ENCODE results near the gene MYLK.

Gene MYLK

GRCh38 chr3:123660141-123660675 lies 223.9 kb downstream of the MYLK start:
- Mint-ChIP-seq H3K27ac (no peak overlapping the region), H3K9me3 (peaks cover 8% of the 10 kb centered on the region), H3K4me1 (ENCODE audit: low read depth) (no peaks in the 10 kb centered on the region), H3K27me3 (peaks cover 4% of the 10 kb centered on the region), H3K36me3 (ENCODE audit: low read depth) (peaks cover 3% of the 10 kb centered on the region), H3K4me3 (no peak overlapping the region)

- Mint-ChIP-seq H3K27ac (no peak overlapping the region), H3K9me3 (peaks cover 8% of the 10 kb centered on the region), H3K4me1 (ENCODE audit: low read depth) (no peaks in the 10 kb centered on the region), H3K36me3 (ENCODE audit: low read depth) (peaks cover 3% of the 10 kb centered on the region), H3K27me3 (peaks cover 3% of the 10 kb centered on the region), H3K4me3 (no peak overlapping the region)
These were observed 225.3 kb downstream of the MYLK start for GRCh38 chr3:123658852-123659206.

- no peaks in the 10 kb centered on the region for H3K4me1 Mint-ChIP-seq (ENCODE audit: low read depth)
- peaks cover 8% of the 10 kb centered on the region for H3K9me3 Mint-ChIP-seq
- no peak overlapping the region for H3K4me3 Mint-ChIP-seq
- H3K27ac Mint-ChIP-seq, result no peak overlapping the region
- peaks cover 3% of the 10 kb centered on the region for H3K36me3 Mint-ChIP-seq (ENCODE audit: low read depth)
- H3K27me3 Mint-ChIP-seq, result peaks cover 3% of the 10 kb centered on the region
These were observed 225.8 kb downstream of the MYLK start for GRCh38 chr3:123658118-123658851.

- Mint-ChIP-seq H3K27me3 (peaks cover 3% of the 10 kb centered on the region), H3K36me3 (ENCODE audit: low read depth) (peaks cover 3% of the 10 kb centered on the region), H3K4me1 (ENCODE audit: low read depth) (no peaks in the 10 kb centered on the region), H3K9me3 (peaks cover 8% of the 10 kb centered on the region), H3K27ac (no peak overlapping the region), H3K4me3 (no peak overlapping the region)
These were observed 226.6 kb downstream of the MYLK start for GRCh38 chr3:123657568-123657967.

- Mint-ChIP-seq H3K9me3 (peaks cover 8% of the 10 kb centered on the region), H3K27ac (no peak overlapping the region), H3K27me3 (peaks cover 3% of the 10 kb centered on the region), H3K4me3 (no peak overlapping the region), H3K36me3 (ENCODE audit: low read depth) (peaks cover 3% of the 10 kb centered on the region), H3K4me1 (ENCODE audit: low read depth) (no peaks in the 10 kb centered on the region)
These were observed 227.0 kb downstream of the MYLK start for GRCh38 chr3:123657111-123657510.

- Mint-ChIP-seq H3K27me3 (peaks cover 3% of the 10 kb centered on the region), H3K36me3 (ENCODE audit: low read depth) (peaks cover 3% of the 10 kb centered on the region), H3K27ac (no peak overlapping the region), H3K4me3 (no peak overlapping the region), H3K9me3 (peaks cover 8% of the 10 kb centered on the region), H3K4me1 (ENCODE audit: low read depth) (no peaks in the 10 kb centered on the region)
These were observed 227.4 kb downstream of the MYLK start for GRCh38 chr3:123656691-123657090.

GRCh38 chr3:123656274-123656673 lies 227.9 kb downstream of the MYLK start:
- H3K4me3 Mint-ChIP-seq, result no peak overlapping the region
- H3K27me3 Mint-ChIP-seq, result peaks cover under 1% of the 10 kb centered on the region
- peaks cover 3% of the 10 kb centered on the region for H3K36me3 Mint-ChIP-seq (ENCODE audit: low read depth)
- H3K4me1 Mint-ChIP-seq (ENCODE audit: low read depth), result no peaks in the 10 kb centered on the region
- peaks cover 8% of the 10 kb centered on the region for H3K9me3 Mint-ChIP-seq
- H3K27ac Mint-ChIP-seq, result no peak overlapping the region

- Mint-ChIP-seq H3K4me1 (ENCODE audit: low read depth) (no peaks in the 10 kb centered on the region), H3K36me3 (ENCODE audit: low read depth) (peaks cover 3% of the 10 kb centered on the region), H3K4me3 (no peak overlapping the region), H3K27ac (no peak overlapping the region), H3K27me3 (no peaks in the 10 kb centered on the region), H3K9me3 (peaks cover 8% of the 10 kb centered on the region)
These were observed 228.7 kb downstream of the MYLK start for GRCh38 chr3:123655400-123655799.

GRCh38 chr3:123653221-123653682 lies 230.9 kb downstream of the MYLK start:
- Mint-ChIP-seq H3K4me1 (ENCODE audit: low read depth) (no peaks in the 10 kb centered on the region), H3K9me3 (peaks cover 8% of the 10 kb centered on the region), H3K36me3 (ENCODE audit: low read depth) (peaks cover 3% of the 10 kb centered on the region), H3K27ac (no peak overlapping the region), H3K4me3 (no peak overlapping the region), H3K27me3 (no peaks in the 10 kb centered on the region)

- no peak overlapping the region for H3K4me3 Mint-ChIP-seq
- peaks cover 3% of the 10 kb centered on the region for H3K36me3 Mint-ChIP-seq (ENCODE audit: low read depth)
- no peaks in the 10 kb centered on the region for H3K27me3 Mint-ChIP-seq
- peaks cover 8% of the 10 kb centered on the region for H3K9me3 Mint-ChIP-seq
- no peaks in the 10 kb centered on the region for H3K4me1 Mint-ChIP-seq (ENCODE audit: low read depth)
- no peak overlapping the region for H3K27ac Mint-ChIP-seq
These were observed 231.7 kb downstream of the MYLK start for GRCh38 chr3:123652342-123652984.

- no peaks in the 10 kb centered on the region for H3K36me3 Mint-ChIP-seq (ENCODE audit: low read depth)
- no peaks in the 10 kb centered on the region for H3K4me1 Mint-ChIP-seq (ENCODE audit: low read depth)
- H3K4me3 Mint-ChIP-seq, result no peak overlapping the region
- no peak overlapping the region for H3K27ac Mint-ChIP-seq
- peaks cover 4% of the 10 kb centered on the region for H3K9me3 Mint-ChIP-seq
- no peaks in the 10 kb centered on the region for H3K27me3 Mint-ChIP-seq
These were observed 232.4 kb downstream of the MYLK start for GRCh38 chr3:123651449-123652341.

GRCh38 chr3:123650101-123650500 lies 234.0 kb downstream of the MYLK start:
- H3K27ac Mint-ChIP-seq, result no peak overlapping the region
- H3K9me3 Mint-ChIP-seq, result no peaks in the 10 kb centered on the region
- H3K4me3 Mint-ChIP-seq, result no peak overlapping the region
- no peaks in the 10 kb centered on the region for H3K27me3 Mint-ChIP-seq
- H3K36me3 Mint-ChIP-seq (ENCODE audit: low read depth), result no peaks in the 10 kb centered on the region
- H3K4me1 Mint-ChIP-seq (ENCODE audit: low read depth), result no peaks in the 10 kb centered on the region

GRCh38 chr3:123648696-123649405 lies 235.3 kb downstream of the MYLK start:
- no peak overlapping the region for H3K27ac Mint-ChIP-seq
- H3K27me3 Mint-ChIP-seq, result no peaks in the 10 kb centered on the region
- no peaks in the 10 kb centered on the region for H3K36me3 Mint-ChIP-seq (ENCODE audit: low read depth)
- H3K4me3 Mint-ChIP-seq, result no peak overlapping the region
- no peaks in the 10 kb centered on the region for H3K9me3 Mint-ChIP-seq
- no peaks in the 10 kb centered on the region for H3K4me1 Mint-ChIP-seq (ENCODE audit: low read depth)

GRCh38 chr3:123644358-123644757 lies 239.8 kb downstream of the MYLK start:
- Mint-ChIP-seq H3K27me3 (no peaks in the 10 kb centered on the region), H3K4me3 (no peak overlapping the region), H3K4me1 (ENCODE audit: low read depth) (no peaks in the 10 kb centered on the region), H3K27ac (no peak overlapping the region), H3K9me3 (no peaks in the 10 kb centered on the region), H3K36me3 (ENCODE audit: low read depth) (no peaks in the 10 kb centered on the region)

Measured in stimulated activated naive CD8-positive, alpha-beta T cell treated with anti-CD3 and anti-CD28 coated beads, Interleukin-15, Interleukin-2, amounts not matched to agents 100 ng/mL and 50 ng/mL, for 24 hours (primary cell).